ENCODE results near the gene OR2A5. TPM values are rescaled to one million over a fixed set of nuclear protein-coding genes. Genes with fewer than 3 reads are reported as not detected.

The OR2A5 gene
- total RNA-seq, 1 donor from 2014 or later: not detected

Other genes starting within 250 kb of the OR2A5 start
- 13.6 and 14.4 TPM in 2 replicates for gene TCAF1, start 146.8 kb upstream of the OR2A5 start, total RNA-seq
- not detected in 2 replicates for gene OR2F2, start 113.7 kb upstream of the OR2A5 start, total RNA-seq
- gene OR2F1, start 94.1 kb upstream of the OR2A5 start, total RNA-seq: not detected in 2 replicates
- not detected in 2 replicates for gene OR6B1, start 48.6 kb upstream of the OR2A5 start, total RNA-seq
- not detected in 2 replicates for gene OR2A25, start 20.9 kb downstream of the OR2A5 start, total RNA-seq
- gene OR2A12, start 37.3 kb downstream of the OR2A5 start, total RNA-seq: not detected in 2 replicates
- not detected in 2 replicates for gene OR2A2, start 60.6 kb downstream of the OR2A5 start, total RNA-seq
- gene OR2A14, start 74.2 kb downstream of the OR2A5 start, total RNA-seq: not detected in 2 replicates
- gene CTAGE4, start 134.5 kb downstream of the OR2A5 start, total RNA-seq: 0.49 and 1.0 TPM in 2 replicates
- gene ARHGEF35, start 146.9 kb downstream of the OR2A5 start, total RNA-seq: 2.9 and 3.6 TPM in 2 replicates
- 0.05 and 0.07 TPM in 2 replicates for gene OR2A42, start 190.7 kb downstream of the OR2A5 start, total RNA-seq
- gene OR2A7, start 215.8 kb downstream of the OR2A5 start, total RNA-seq: 3.5 and 3.9 TPM in 2 replicates
- 2.5 and 2.9 TPM in 2 replicates for gene CTAGE8, start 220.3 kb downstream of the OR2A5 start, total RNA-seq